ENCODE data around the gene LASP1. TPM values are rescaled to one million over a fixed set of nuclear protein-coding genes. Genes with fewer than 3 reads are reported as not detected.
"Not testable (repeated sequence)": the region's sequence is repeated elsewhere in the genome, so short reads cannot be mapped to it uniquely, and the experiment has no call there.

Gene LASP1
- total RNA-seq, 1 donor from 2014 or later = 67.1 TPM

- DNase-seq = no peak
Measured at GRCh38 chr17:38910325-38910724, 40.5 kb downstream of the LASP1 start.

GRCh38 chr17:38911081-38911730 lies 41.3 kb downstream of the LASP1 start:
- DNase-seq = no peak

- not testable (repeated sequence) for DNase-seq
Measured at GRCh38 chr17:38911731-38912081, 41.8 kb downstream of the LASP1 start.

- DNase-seq = peak; percentile 34
Measured at GRCh38 chr17:38912221-38912813, 42.5 kb downstream of the LASP1 start.

GRCh38 chr17:38914741-38915638 lies 45.1 kb downstream of the LASP1 start:
- no peak for DNase-seq

- no peak for DNase-seq
Measured at GRCh38 chr17:38915639-38915995, 45.8 kb downstream of the LASP1 start.

- no peak for DNase-seq
Measured at GRCh38 chr17:38916771-38917170, 46.9 kb downstream of the LASP1 start.

GRCh38 chr17:38917259-38917658 lies 47.4 kb downstream of the LASP1 start:
- DNase-seq = no peak

- DNase-seq = no peak
Measured at GRCh38 chr17:38918129-38918913, 48.5 kb downstream of the LASP1 start.

- DNase-seq = no peak
Measured at GRCh38 chr17:38918916-38919315, 49.1 kb downstream of the LASP1 start.

- no peak for DNase-seq
Measured at GRCh38 chr17:38919316-38920078, 49.6 kb downstream of the LASP1 start.

- no peak for DNase-seq
Measured at GRCh38 chr17:38920374-38921291, 50.8 kb downstream of the LASP1 start.

GRCh38 chr17:38921756-38922411 lies 52.0 kb downstream of the LASP1 start:
- no peak for DNase-seq

- DNase-seq = peak; percentile 90
Measured at GRCh38 chr17:38922538-38923297, 52.9 kb downstream of the LASP1 start.

GRCh38 chr17:38925263-38925995 lies 55.6 kb downstream of the LASP1 start, which contains the start of gene LASP1NB:
TSS of gene LASP1NB (plus strand) at chr17:38925614.
- peak; percentile 68 for DNase-seq

- no peak for DNase-seq
Measured at GRCh38 chr17:38926293-38927070, 56.6 kb downstream of the LASP1 start.

- not testable (repeated sequence) for DNase-seq
Measured at GRCh38 chr17:38930782-38931181, 60.9 kb downstream of the LASP1 start.

- not testable (repeated sequence) for DNase-seq
Measured at GRCh38 chr17:38933962-38934361, 64.1 kb downstream of the LASP1 start.
